Peyer's patch (tissue), 4 donors: Measurements from ENCODE around the gene SCTR. TPM values are rescaled to one million over a fixed set of nuclear protein-coding genes. Genes with fewer than 3 reads are reported as not detected.

Source experiments
- DNase-seq, 3 donors: peaks; one replicate each; pipeline ENCODE4 v3.0.0-alpha.2; 2017 to 2019
- H3K27ac ChIP-seq, 4 donors: fragments of 200-600 bp; sonication (generic); one replicate each; pipeline ENCODE4 v1.5.1; 2016 to 2019
- H3K27me3 ChIP-seq, 2 donors: fragments of 200-600 bp; sonication (generic); one replicate each; pipeline ENCODE4 v1.5.1; 2019
- H3K36me3 ChIP-seq, 3 donors: fragments of 200-600 bp; sonication (generic); one replicate each; pipeline ENCODE4 v1.5.1; 2016 to 2019
- H3K4me1 ChIP-seq, 4 donors: fragments of 200-600 bp; sonication (generic); one replicate each; pipeline ENCODE4 v1.5.1; 2016 to 2019
- H3K4me3 ChIP-seq, 4 donors: fragments of 200-600 bp; sonication (generic); 1 replicate in 3 of 4; 2 replicates in 1 of 4; pipeline ENCODE4 v1.5.1; 2016 to 2019; ENCODE audit warnings: mild to moderate bottlenecking in 1 of 4
- H3K9me3 ChIP-seq, 4 donors: fragments of 200-600 bp; sonication (generic); one replicate each; pipeline ENCODE4 v1.5.1; 2016 to 2019; ENCODE audit warnings: mild to moderate bottlenecking in 1 of 4
- CTCF ChIP-seq, 6 experiments: fragments of 450-650 bp in 4 of 6; fragments of 200-600 bp in 2 of 6; sonication (generic) in 1 of 6; IDR thresholded peaks; one replicate each; pipeline ENCODE4 v1.5.1; 2017 to 2019; ENCODE audit warnings: antibody characterized with exemption in 6 of 6, mild to moderate bottlenecking in 3 of 6, moderate library complexity in 1 of 6
- POLR2A ChIP-seq, 2 donors: fragments of 450-650 bp; IDR thresholded peaks; one replicate each; pipeline ENCODE4 v1.5.1; 2017; ENCODE audit warnings: antibody characterized with exemption in 2 of 2, mild to moderate bottlenecking in 2 of 2, moderate library complexity in 2 of 2
- total RNA-seq, 4 donors: library from RNA; depleted of rRNA; stranded (reverse); fragments of >200 nt; gene quantifications; one replicate each; pipeline ENCODE4 v1.1.0, GENCODE V29; 2016

SCTR gene
- total RNA-seq, 4 donors from 2014 or later: 0.54 to 1.7 TPM; not detected in 2

- Histone ChIP-seq H3K27me3 (no peaks in the 10 kb centered on the region), H3K4me3 (no peak overlapping the region), H3K4me1 (no peaks in the 10 kb centered on the region), H3K9me3 (peaks cover 0 to 6% (median 0%) of the 10 kb centered on the region in 4 donors), H3K27ac (no peak overlapping the region), H3K36me3 (no peaks in the 10 kb centered on the region)
- no peak for DNase-seq
- TF ChIP-seq POLR2A (IDR thresholded peaks at IDR 0.05) (no peak), CTCF (IDR thresholded peaks at IDR 0.05) (no peak)
Measured at GRCh38 chr2:119537792-119538191, 13.5 kb upstream of the SCTR start.

DNA sequence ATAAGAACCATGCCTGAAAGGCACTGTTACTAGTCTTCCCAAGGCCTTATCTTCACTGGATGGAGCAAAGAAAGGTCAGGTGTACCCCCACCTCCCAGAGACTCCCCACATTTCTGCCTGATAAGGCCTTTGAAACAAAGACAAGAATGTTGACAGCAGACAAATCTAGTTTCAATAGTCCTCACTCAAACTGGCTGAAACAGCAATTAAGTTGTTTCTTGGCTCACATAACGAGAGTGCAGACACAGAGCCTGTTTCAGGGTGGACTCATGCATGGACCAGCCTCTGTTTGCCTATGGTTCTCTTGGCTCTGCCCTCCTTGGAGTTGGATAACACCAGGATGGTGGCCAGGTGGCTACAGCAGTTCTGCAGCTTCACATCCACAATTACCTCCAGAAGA is 12.4 kb upstream of the SCTR start:
- H3K27me3 ChIP-seq: no peaks in the 10 kb centered on the region
- H3K36me3 ChIP-seq: no peaks in the 10 kb centered on the region
- no peak for DNase-seq
- H3K4me3 ChIP-seq: no peak overlapping the region
- peaks cover 0 to 6% (median under 1%) of the 10 kb centered on the region in 4 donors for H3K9me3 ChIP-seq
- no peak for TF ChIP-seq CTCF (IDR thresholded peaks at IDR 0.05)
- no peak for TF ChIP-seq POLR2A (IDR thresholded peaks at IDR 0.05)
- H3K27ac ChIP-seq: no peak overlapping the region
- no peaks in the 10 kb centered on the region for H3K4me1 ChIP-seq

- H3K27ac ChIP-seq: no peak overlapping the region
- TF ChIP-seq POLR2A (IDR thresholded peaks at IDR 0.05): no peak
- TF ChIP-seq CTCF (IDR thresholded peaks at IDR 0.05): no peak
- DNase-seq: no peak
Measured at GRCh38 chr2:119536211-119536610, 11.9 kb upstream of the SCTR start.

GRCh38 chr2:119533560-119533959 is 9.3 kb upstream of the SCTR start:
- Histone ChIP-seq H3K4me3 (no peak overlapping the region), H3K27me3 (no peaks in the 10 kb centered on the region), H3K27ac (no peak overlapping the region), H3K9me3 (peaks cover 0 to 6% (median 3%) of the 10 kb centered on the region in 4 donors), H3K4me1 (no peaks in the 10 kb centered on the region), H3K36me3 (no peaks in the 10 kb centered on the region)
- no peak for DNase-seq
- TF ChIP-seq POLR2A (IDR thresholded peaks at IDR 0.05): no peak
- TF ChIP-seq CTCF (IDR thresholded peaks at IDR 0.05): no peak

More at GRCh38 chr2:119536211-119536610, 11.9 kb upstream of the SCTR start:
- Histone ChIP-seq H3K4me3 (no peak overlapping the region), H3K9me3 (peaks cover 0 to 6% (median 3%) of the 10 kb centered on the region in 4 donors), H3K4me1 (no peaks in the 10 kb centered on the region), H3K27me3 (no peaks in the 10 kb centered on the region), H3K36me3 (no peaks in the 10 kb centered on the region)

DNA sequence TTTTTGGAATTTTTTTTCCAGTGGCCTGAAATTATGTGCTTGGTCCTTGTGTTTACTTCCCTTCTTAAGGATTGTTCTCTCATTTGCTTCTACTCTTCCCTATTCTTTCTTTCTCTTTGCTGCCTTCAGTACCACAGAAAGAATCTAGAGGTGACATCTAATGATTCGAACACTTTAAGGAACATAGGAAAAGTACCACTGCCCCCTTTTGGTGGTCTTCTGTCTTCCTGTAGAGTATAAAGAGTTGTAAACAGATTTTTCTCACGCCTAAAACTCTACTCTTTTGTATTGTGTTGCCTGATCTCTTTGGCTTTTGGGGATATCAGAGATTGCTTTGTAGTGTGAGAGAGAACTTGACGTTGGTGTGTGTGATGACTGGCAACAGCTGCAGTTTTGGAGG is 7.0 kb upstream of the SCTR start:
- Histone ChIP-seq H3K9me3 (peaks cover 0 to 6% (median 3%) of the 10 kb centered on the region in 4 donors), H3K36me3 (no peaks in the 10 kb centered on the region), H3K27me3 (no peaks in the 10 kb centered on the region), H3K4me1 (no peaks in the 10 kb centered on the region), H3K27ac (no peak overlapping the region), H3K4me3 (no peak overlapping the region)
- TF ChIP-seq CTCF (IDR thresholded peaks at IDR 0.05) (no peak), POLR2A (IDR thresholded peaks at IDR 0.05) (no peak)
- DNase-seq: no peak

DNA sequence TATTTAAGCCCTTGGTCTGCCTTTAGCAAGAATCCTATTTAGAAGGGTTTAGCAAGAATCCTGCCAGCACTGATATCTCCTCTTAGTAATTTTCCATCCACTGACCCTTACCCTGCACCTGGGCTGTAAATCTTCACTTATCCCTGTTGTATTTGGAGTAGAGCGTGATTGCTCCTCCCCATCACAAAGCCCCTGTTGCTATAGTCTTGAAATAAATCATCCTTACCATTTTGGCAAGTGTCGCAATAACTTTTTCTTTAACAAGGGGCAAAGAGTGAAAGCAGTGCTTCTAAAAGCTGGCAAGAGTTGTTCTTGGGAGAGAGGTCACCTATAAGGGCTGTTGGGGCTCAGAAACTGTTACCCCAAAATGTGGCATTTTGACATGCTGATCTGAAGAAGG is 3.7 kb upstream of the SCTR start:
- TF ChIP-seq POLR2A (IDR thresholded peaks at IDR 0.05) (no peak), CTCF (IDR thresholded peaks at IDR 0.05) (no peak)
- Histone ChIP-seq H3K4me3 (no peak overlapping the region), H3K36me3 (no peaks in the 10 kb centered on the region), H3K9me3 (peaks cover 0 to 6% (median under 1%) of the 10 kb centered on the region in 4 donors), H3K4me1 (peaks cover 0 to 9% (median 0%) of the 10 kb centered on the region in 4 donors), H3K27ac (no peak overlapping the region), H3K27me3 (peaks cover 0 to 10% of the 10 kb centered on the region in 2 donors)
- no peak for DNase-seq
